DMS 273 (cell line): Measurements from ENCODE around the gene CAMLG.

Experiments
- DNase-seq: peaks from one replicate; lab custom pipeline; 2025; ENCODE audit not compliant: unreplicated experiment; lab: John Stamatoyannopoulos, UW

Gene CAMLG

GRCh38 chr5:134777366-134777765, 39.0 kb downstream of the CAMLG start:
- DNase-seq = no peak

- DNase-seq = no peak
Observed at GRCh38 chr5:134784241-134784920, 46.0 kb downstream of the CAMLG start.

GRCh38 chr5:134784946-134785620, 46.7 kb downstream of the CAMLG start:
- DNase-seq = no peak

GRCh38 chr5:134787692-134788091, 49.3 kb downstream of the CAMLG start:
- DNase-seq = no peak

- no peak for DNase-seq
Observed at GRCh38 chr5:134791580-134791979, 53.2 kb downstream of the CAMLG start.

- no peak for DNase-seq
Observed at GRCh38 chr5:134792286-134792685, 53.9 kb downstream of the CAMLG start.

- no peak for DNase-seq
Observed at GRCh38 chr5:134793111-134793510, 54.8 kb downstream of the CAMLG start.

GRCh38 chr5:134794082-134794481, 55.7 kb downstream of the CAMLG start:
- no peak for DNase-seq

GRCh38 chr5:134794819-134795218, 56.5 kb downstream of the CAMLG start:
- no peak for DNase-seq

GRCh38 chr5:134798468-134798867, 60.1 kb downstream of the CAMLG start:
- DNase-seq = no peak
